Mesenchymal stem cell (in vitro differentiated cells and primary cell): ENCODE measurements around the gene GALK2.
"Not testable (repeated sequence)": the region's sequence is repeated elsewhere in the genome, so short reads cannot be mapped to it uniquely, and the experiment has no call there.

Experiments used
- DNase-seq: peaks from one replicate; pipeline ENCODE4 v3.0.0-alpha.2; 2013
- H2AFZ ChIP-seq: one replicate; pipeline ENCODE4 v1.6.1; 2013; ENCODE audit warnings: low read depth, mild to moderate bottlenecking, control low read depth, inconsistent platforms, low read length, moderate library complexity
- H2AK5ac ChIP-seq: 2 replicates; pipeline ENCODE4 v1.6.1; 2013; ENCODE audit warnings: low read length, moderate library complexity, mild to moderate bottlenecking, inconsistent platforms; ENCODE audit not compliant: severe bottlenecking
- H2BK120ac ChIP-seq: one replicate; pipeline ENCODE4 v1.6.1; 2013; ENCODE audit warnings: low read depth, mild to moderate bottlenecking, inconsistent platforms, low read length, moderate library complexity
- H2BK12ac ChIP-seq, 2 experiments: one replicate each; pipeline ENCODE4 v1.6.1; 2013; ENCODE audit warnings: inconsistent platforms in 2 of 2, low read length in 2 of 2, mild to moderate bottlenecking in 2 of 2, moderate library complexity in 2 of 2, control low read depth in 1 of 2
- H2BK15ac ChIP-seq: one replicate; pipeline ENCODE4 v1.6.1; 2013; ENCODE audit warnings: mild to moderate bottlenecking, low read depth, inconsistent platforms; ENCODE audit not compliant: poor library complexity, severe bottlenecking
- H2BK5ac ChIP-seq: 2 replicates; pipeline ENCODE4 v1.6.1; 2013; ENCODE audit warnings: low read depth, mild to moderate bottlenecking, low read length, control low read depth, inconsistent platforms; ENCODE audit not compliant: poor library complexity, severe bottlenecking
- H3K14ac ChIP-seq, 2 experiments: one replicate each; pipeline ENCODE4 v1.6.1; 2013; ENCODE audit warnings: inconsistent platforms in 2 of 2, low read length in 2 of 2, control low read depth in 1 of 2, mild to moderate bottlenecking in 1 of 2, moderate library complexity in 1 of 2
- H3K18ac ChIP-seq, 2 experiments: one replicate each; pipeline ENCODE4 v1.6.1; 2013; ENCODE audit warnings: inconsistent platforms in 2 of 2, low read length in 2 of 2, control low read depth in 1 of 2, low read depth in 1 of 2, mild to moderate bottlenecking in 1 of 2
- H3K23ac ChIP-seq, 2 experiments: one replicate each; pipeline ENCODE4 v1.6.1; 2013; ENCODE audit warnings: inconsistent platforms in 2 of 2, low read length in 2 of 2, mild to moderate bottlenecking in 2 of 2, moderate library complexity in 2 of 2, control low read depth in 1 of 2
- H3K27ac ChIP-seq: 2 replicates; pipeline ENCODE4 v1.5.1; 2013; ENCODE audit warnings: mild to moderate bottlenecking, moderate library complexity, low read length, control low read depth, inconsistent platforms; ENCODE audit not compliant: poor library complexity, severe bottlenecking
- H3K27me3 ChIP-seq, 2 experiments: 2 replicates each; pipeline versions ENCODE4 v1.6.1 to v1.7.0; 2013; ENCODE audit warnings: low read length in 2 of 2, mild to moderate bottlenecking in 2 of 2, moderate library complexity in 2 of 2, control low read depth in 1 of 2, inconsistent platforms in 1 of 2; ENCODE audit not compliant: control insufficient read depth in 1 of 2, insufficient read depth in 1 of 2
- H3K36me3 ChIP-seq, 2 experiments: 2 replicates each; pipeline versions ENCODE4 v1.6.1 to v1.7.0; 2013; ENCODE audit warnings: low read length in 2 of 2, control low read depth in 1 of 2, inconsistent platforms in 1 of 2, low read depth in 1 of 2, mild to moderate bottlenecking in 1 of 2; ENCODE audit not compliant: insufficient read depth in 2 of 2, control insufficient read depth in 1 of 2
- H3K4ac ChIP-seq, 2 experiments: one replicate each; pipeline ENCODE4 v1.6.1; 2013; ENCODE audit warnings: inconsistent platforms in 2 of 2, low read length in 2 of 2, mild to moderate bottlenecking in 2 of 2, moderate library complexity in 2 of 2, control low read depth in 1 of 2, low read depth in 1 of 2
- H3K4me1 ChIP-seq: 2 replicates; pipeline ENCODE4 v1.6.1; 2013; ENCODE audit warnings: low read depth, low read length, control low read depth; ENCODE audit not compliant: control insufficient read depth, insufficient read depth
- H3K4me2 ChIP-seq: 2 replicates; pipeline ENCODE4 v1.6.1; 2013; ENCODE audit warnings: low read length, mild to moderate bottlenecking, inconsistent platforms; ENCODE audit not compliant: poor library complexity, severe bottlenecking
- H3K4me3 ChIP-seq, 2 experiments: 2 replicates each; pipeline versions ENCODE4 v1.5.1 to v1.7.0; 2013; ENCODE audit warnings: low read length in 2 of 2, mild to moderate bottlenecking in 2 of 2, control low read depth in 1 of 2, low read depth in 1 of 2; ENCODE audit not compliant: insufficient read depth in 1 of 2
- H3K79me1 ChIP-seq: replicated peaks from 2 replicates; pipeline ENCODE4 v1.6.1; 2013; ENCODE audit warnings: mild to moderate bottlenecking, control low read depth, low read length, inconsistent platforms; ENCODE audit not compliant: poor library complexity, severe bottlenecking
- H3K9ac ChIP-seq: 2 replicates; pipeline ENCODE4 v1.7.0; 2013; ENCODE audit warnings: mild to moderate bottlenecking, low read length, moderate library complexity
- H3K9me3 ChIP-seq: 2 replicates; pipeline ENCODE4 v1.7.0; 2013; ENCODE audit warnings: mild to moderate bottlenecking, low read length; ENCODE audit not compliant: control insufficient read depth
- H4K8ac ChIP-seq: one replicate; pipeline ENCODE4 v1.6.1; 2013; ENCODE audit warnings: inconsistent platforms, mild to moderate bottlenecking, low read length, moderate library complexity
- H4K91ac ChIP-seq: one replicate; pipeline ENCODE4 v1.6.1; 2013; ENCODE audit warnings: mild to moderate bottlenecking, low read length, inconsistent platforms
- whole genome bisulfite sequencing: methylation state at CpG from one replicate; pipeline ENCODE4 v1.1.7; 2013; ENCODE audit warnings: mixed read lengths; 5-methylcytosine and 5-hydroxymethylcytosine counted together

GALK2 gene

GRCh38 chr15:49247556-49248110 lies 77.6 kb downstream of the GALK2 start:
- H2BK120ac ChIP-seq, result no peak overlapping the region
- no peak overlapping the region for H2BK15ac ChIP-seq
- no peak overlapping the region for H3K27ac ChIP-seq
- H3K4me3 ChIP-seq, result no peak overlapping the region
- no peaks in the 10 kb centered on the region for H3K4me1 ChIP-seq
- no peak overlapping the region for H2AK5ac ChIP-seq
- H4K8ac ChIP-seq, result no peak overlapping the region
- H3K18ac ChIP-seq, result no peak overlapping the region
- no peak overlapping the region for H3K4ac ChIP-seq
- H2BK12ac ChIP-seq, result no peak overlapping the region
- H4K91ac ChIP-seq, result no peak overlapping the region
- H3K14ac ChIP-seq, result no peak overlapping the region
- no peak overlapping the region for H2AFZ ChIP-seq
- peaks cover 6% of the 10 kb centered on the region for H3K9me3 ChIP-seq
- no peak overlapping the region for H3K23ac ChIP-seq
- H3K79me1 ChIP-seq, result peaks cover 3% of the 10 kb centered on the region
- no peak for DNase-seq
- H3K9ac ChIP-seq, result peak overlapping the region; percentile 22
- H3K27me3 ChIP-seq, result no peaks in the 10 kb centered on the region
- peaks cover 0 to 41% of the 10 kb centered on the region in 2 experiments for H3K36me3 ChIP-seq
- no peak overlapping the region for H2BK5ac ChIP-seq
- H3K4me2 ChIP-seq, result no peak overlapping the region

DNA sequence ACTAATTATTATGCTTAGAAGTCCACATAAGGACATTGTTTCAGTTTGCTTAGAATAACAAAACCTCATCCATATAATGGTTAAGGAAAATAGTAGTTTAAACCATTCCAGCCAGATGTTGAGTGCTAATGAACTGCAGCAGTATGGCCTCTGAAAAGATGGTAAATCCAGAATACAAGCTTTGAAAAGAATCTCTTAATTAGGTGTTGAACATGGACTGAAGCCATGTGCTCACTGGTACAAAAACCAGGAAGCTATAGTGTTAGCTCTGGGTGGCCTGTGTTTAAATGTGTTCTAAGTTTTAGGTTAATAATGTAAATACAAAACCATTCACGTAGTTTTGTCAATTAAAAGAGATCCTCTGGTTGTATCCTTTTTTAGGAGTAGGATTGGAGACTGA lies 78.2 kb downstream of the GALK2 start:
- no peak overlapping the region for H3K14ac ChIP-seq
- no peak overlapping the region for H3K27ac ChIP-seq
- H3K4me2 ChIP-seq, result no peak overlapping the region
- no peak overlapping the region for H4K8ac ChIP-seq
- no peak overlapping the region for H2BK12ac ChIP-seq
- 92% methylated on average over 1 of the region's 1 CpG for WGBS
- H2BK15ac ChIP-seq, result no peak overlapping the region
- H3K4ac ChIP-seq, result no peak overlapping the region
- DNase-seq, result no peak
- no peaks in the 10 kb centered on the region for H3K4me1 ChIP-seq
- H2AFZ ChIP-seq, result no peak overlapping the region
- no peak overlapping the region for H2AK5ac ChIP-seq
- H2BK120ac ChIP-seq, result no peak overlapping the region
- peaks cover 0 to 41% of the 10 kb centered on the region in 2 experiments for H3K36me3 ChIP-seq
- H4K91ac ChIP-seq, result no peak overlapping the region
- no peak overlapping the region for H2BK5ac ChIP-seq
- peaks cover 6% of the 10 kb centered on the region for H3K9me3 ChIP-seq
- no peak overlapping the region for H3K18ac ChIP-seq
- H3K9ac ChIP-seq, result peak overlapping the region; percentile 22
- no peak overlapping the region for H3K4me3 ChIP-seq
- H3K27me3 ChIP-seq, result no peaks in the 10 kb centered on the region
- peaks cover 3% of the 10 kb centered on the region for H3K79me1 ChIP-seq
- no peak overlapping the region for H3K23ac ChIP-seq

GRCh38 chr15:49255966-49256759 lies 86.1 kb downstream of the GALK2 start:
- peaks cover 4% of the 10 kb centered on the region for H3K9me3 ChIP-seq
- no peak overlapping the region for H4K8ac ChIP-seq
- no peak overlapping the region for H2AK5ac ChIP-seq
- no peak overlapping the region for H3K4ac ChIP-seq
- no peak overlapping the region for H3K4me2 ChIP-seq
- H2AFZ ChIP-seq, result no peak overlapping the region
- H3K4me3 ChIP-seq, result no peak overlapping the region
- DNase-seq, result no peak
- 90% methylated on average over 3 of the region's 6 CpGs for WGBS
- no peak overlapping the region for H4K91ac ChIP-seq
- no peak overlapping the region for H2BK120ac ChIP-seq
- no peak overlapping the region for H3K18ac ChIP-seq
- no peaks in the 10 kb centered on the region for H3K79me1 ChIP-seq
- no peak overlapping the region for H3K9ac ChIP-seq
- no peak overlapping the region for H3K23ac ChIP-seq
- H3K4me1 ChIP-seq, result no peaks in the 10 kb centered on the region
- no peak overlapping the region for H2BK12ac ChIP-seq
- no peak overlapping the region for H2BK15ac ChIP-seq
- H3K27ac ChIP-seq, result no peak overlapping the region
- H3K27me3 ChIP-seq, result no peaks in the 10 kb centered on the region
- no peak overlapping the region for H3K14ac ChIP-seq
- peaks cover 0 to 17% of the 10 kb centered on the region in 2 experiments for H3K36me3 ChIP-seq
- no peak overlapping the region for H2BK5ac ChIP-seq

GRCh38 chr15:49265117-49265516 lies 95.1 kb downstream of the GALK2 start:
- H4K91ac ChIP-seq, H2BK5ac ChIP-seq, H4K8ac ChIP-seq, H3K9me3 ChIP-seq, H3K14ac ChIP-seq, H3K36me3 ChIP-seq, H3K27me3 ChIP-seq, H2BK15ac ChIP-seq, H3K27ac ChIP-seq, H3K4me2 ChIP-seq, H3K18ac ChIP-seq, H3K23ac ChIP-seq, H2AK5ac ChIP-seq, H2BK120ac ChIP-seq, H3K4me1 ChIP-seq, H3K4ac ChIP-seq, H3K9ac ChIP-seq, DNase-seq, H2AFZ ChIP-seq, H3K4me3 ChIP-seq, H2BK12ac ChIP-seq: not testable (repeated sequence)
- 98% methylated on average over 12 of the region's 12 CpGs for WGBS
- peaks cover 11% of the 10 kb centered on the region for H3K79me1 ChIP-seq
